Gastroesophageal sphincter (tissue), 3 donors: Measurements from ENCODE around the gene LAG3.

ENCODE experiments used
- EP300 ChIP-seq: sonication (generic); formaldehyde crosslinking; IDR thresholded peaks from one replicate; pipeline ENCODE4 v1.6.1; 2017; ENCODE audit warnings: antibody characterized with exemption, mild to moderate bottlenecking
- POLR2A ChIP-seq, 2 donors: fragments of 450-650 bp; IDR thresholded peaks; one replicate each; pipeline ENCODE4 v1.6.1; 2017; ENCODE audit warnings: antibody characterized with exemption in 2 of 2, mild to moderate bottlenecking in 2 of 2, moderate library complexity in 1 of 2
- TF ChIP-seq, protein P1 (sequence below), 4 experiments: fragments of 200-600 bp in 2 of 4; fragments of 450-650 bp in 2 of 4; sonication (generic) in 1 of 4; IDR thresholded peaks; one replicate each; pipeline ENCODE4 v1.5.1; 2017 to 2019; ENCODE audit warnings: antibody characterized with exemption in 4 of 4, mild to moderate bottlenecking in 2 of 4, moderate library complexity in 2 of 4

- TF ChIP-seq, protein P1, sequence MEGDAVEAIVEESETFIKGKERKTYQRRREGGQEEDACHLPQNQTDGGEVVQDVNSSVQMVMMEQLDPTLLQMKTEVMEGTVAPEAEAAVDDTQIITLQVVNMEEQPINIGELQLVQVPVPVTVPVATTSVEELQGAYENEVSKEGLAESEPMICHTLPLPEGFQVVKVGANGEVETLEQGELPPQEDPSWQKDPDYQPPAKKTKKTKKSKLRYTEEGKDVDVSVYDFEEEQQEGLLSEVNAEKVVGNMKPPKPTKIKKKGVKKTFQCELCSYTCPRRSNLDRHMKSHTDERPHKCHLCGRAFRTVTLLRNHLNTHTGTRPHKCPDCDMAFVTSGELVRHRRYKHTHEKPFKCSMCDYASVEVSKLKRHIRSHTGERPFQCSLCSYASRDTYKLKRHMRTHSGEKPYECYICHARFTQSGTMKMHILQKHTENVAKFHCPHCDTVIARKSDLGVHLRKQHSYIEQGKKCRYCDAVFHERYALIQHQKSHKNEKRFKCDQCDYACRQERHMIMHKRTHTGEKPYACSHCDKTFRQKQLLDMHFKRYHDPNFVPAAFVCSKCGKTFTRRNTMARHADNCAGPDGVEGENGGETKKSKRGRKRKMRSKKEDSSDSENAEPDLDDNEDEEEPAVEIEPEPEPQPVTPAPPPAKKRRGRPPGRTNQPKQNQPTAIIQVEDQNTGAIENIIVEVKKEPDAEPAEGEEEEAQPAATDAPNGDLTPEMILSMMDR (IDR thresholded peaks at IDR 0.05) = no peak
- no peak for TF ChIP-seq EP300
- no peak for TF ChIP-seq POLR2A (IDR thresholded peaks at IDR 0.05)
Observed at GRCh38 chr12:6780573-6780972, 8.3 kb downstream of the LAG3 start.
